Measurements from ENCODE around the gene CXCR4. TPM values are rescaled to one million over a fixed set of nuclear protein-coding genes. Genes with fewer than 3 reads are reported as not detected.

CXCR4 gene
- total and polyA plus RNA-seq, 10 of the 15 experiments (the other 5 are each of a cell fraction or from before 2014, with no cell fraction given) = 31.1 to 749 (median 52.7) TPM

- TF ChIP-seq ZBTB11 (CRISPR knock-in tag; IDR thresholded peaks at IDR 0.05) (no peak), SREBF1 (IDR thresholded peaks at IDR 0.05; ENCODE audit: low read length) (no peak), ZNF24 (IDR thresholded peaks at IDR 0.05) (no peak), USF2 (IDR thresholded peaks at IDR 0.05; ENCODE audit: borderline replicate concordance, low read depth, low read length) (no peak), EZH2 (IDR thresholded peaks at IDR 0.05; ENCODE audit: borderline replicate concordance, control insufficient read depth, low read depth, low read length) (no peak), HDAC2 (IDR thresholded peaks at IDR 0.05) (no peak), LARP7 (IDR thresholded peaks at IDR 0.05) (no peak), EED (IDR thresholded peaks at IDR 0.05; ENCODE audit: low read depth) (peak; percentile 59; the same call in 1 of the 2 replicates), POLR2AphosphoS5 (IDR thresholded peaks at IDR 0.05; ENCODE audit: low read length) (no peak), MLLT1 (IDR thresholded peaks at IDR 0.05) (0 out of 2 replicates have a peak, but pooled peaks have one; percentile 17), PRDM15 (CRISPR knock-in tag; IDR thresholded peaks at IDR 0.05) (no peak), TCF12 (IDR thresholded peaks at IDR 0.05; ENCODE audit: low read depth, low read length) (no peak), NKRF (conservative IDR thresholded peaks at IDR 0.05) (no peak), TCF3 (IDR thresholded peaks at IDR 0.05; ENCODE audit: borderline replicate concordance, insufficient read depth, low read depth, low read length) (no peak), POLR2A (IDR thresholded peaks at IDR 0.05; ENCODE audit: low read depth, low read length) (no peak), IKZF2 (IDR thresholded peaks at IDR 0.05) (peak; percentile 60 to 77), MYB (IDR thresholded peaks at IDR 0.05; ENCODE audit: borderline replicate concordance, low read depth, low read length) (no peak), BMI1 (IDR thresholded peaks at IDR 0.05; ENCODE audit: borderline replicate concordance) (no peak)
These were observed 5.4 kb downstream of the CXCR4 start (continued) for GRCh38 chr2:136112317-136113208.

Measured in GM12878 (cell line).